ENCODE data around the gene SLC8A1. TPM values are rescaled to one million over a fixed set of nuclear protein-coding genes. Genes with fewer than 3 reads are reported as not detected.

The SLC8A1 gene
- total RNA-seq, 1 experiment from 2014 or later, result 0.43 TPM

DNA sequence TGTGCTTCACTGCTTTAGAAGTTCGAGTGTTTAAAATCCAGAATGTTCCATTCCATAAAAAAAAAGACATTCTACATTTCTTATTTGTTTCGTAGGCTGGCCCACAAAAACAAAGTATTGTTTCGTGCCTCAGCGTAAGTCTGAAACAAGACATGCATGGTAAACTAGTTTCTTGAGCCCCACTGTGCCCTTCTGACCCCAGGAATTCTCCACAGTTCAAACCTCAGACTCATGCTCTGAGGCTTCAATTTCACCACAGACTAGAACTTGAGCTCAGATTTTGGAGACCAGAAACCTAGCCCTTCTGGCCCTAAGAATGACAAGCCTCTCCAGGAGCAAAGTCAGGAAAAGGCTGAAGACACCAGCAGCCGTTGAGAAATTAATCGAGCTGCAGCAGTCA lies 151.5 kb downstream of the SLC8A1 start:
- peaks cover 5% of the 10 kb centered on the region for H3K27me3 Mint-ChIP-seq (ENCODE audit: insufficient read depth, unreplicated experiment)
- no peaks in the 10 kb centered on the region for H3K9me3 Mint-ChIP-seq (ENCODE audit: unreplicated experiment)
- no TSS peak for BruUV-seq (replicated peaks)
- TF ChIP-seq, protein P1, sequence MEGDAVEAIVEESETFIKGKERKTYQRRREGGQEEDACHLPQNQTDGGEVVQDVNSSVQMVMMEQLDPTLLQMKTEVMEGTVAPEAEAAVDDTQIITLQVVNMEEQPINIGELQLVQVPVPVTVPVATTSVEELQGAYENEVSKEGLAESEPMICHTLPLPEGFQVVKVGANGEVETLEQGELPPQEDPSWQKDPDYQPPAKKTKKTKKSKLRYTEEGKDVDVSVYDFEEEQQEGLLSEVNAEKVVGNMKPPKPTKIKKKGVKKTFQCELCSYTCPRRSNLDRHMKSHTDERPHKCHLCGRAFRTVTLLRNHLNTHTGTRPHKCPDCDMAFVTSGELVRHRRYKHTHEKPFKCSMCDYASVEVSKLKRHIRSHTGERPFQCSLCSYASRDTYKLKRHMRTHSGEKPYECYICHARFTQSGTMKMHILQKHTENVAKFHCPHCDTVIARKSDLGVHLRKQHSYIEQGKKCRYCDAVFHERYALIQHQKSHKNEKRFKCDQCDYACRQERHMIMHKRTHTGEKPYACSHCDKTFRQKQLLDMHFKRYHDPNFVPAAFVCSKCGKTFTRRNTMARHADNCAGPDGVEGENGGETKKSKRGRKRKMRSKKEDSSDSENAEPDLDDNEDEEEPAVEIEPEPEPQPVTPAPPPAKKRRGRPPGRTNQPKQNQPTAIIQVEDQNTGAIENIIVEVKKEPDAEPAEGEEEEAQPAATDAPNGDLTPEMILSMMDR (IDR thresholded peaks at IDR 0.05; ENCODE audit: insufficient read depth in 1 of 2, low read depth in 1 of 2, low read length in 1 of 2, severe bottlenecking in 1 of 2, unreplicated experiment in 1 of 2), result no peak
- DNase-seq, result no peak
- H3K36me3 Mint-ChIP-seq (ENCODE audit: insufficient read depth, unreplicated experiment), result no peaks in the 10 kb centered on the region
- H3K4me3 Mint-ChIP-seq (ENCODE audit: unreplicated experiment), result no peak overlapping the region
- H3K27me3 ChIP-seq (replicated peaks; ENCODE audit: control insufficient read depth, insufficient read depth, low read length), result no peaks in the 10 kb centered on the region
- no peaks in the 10 kb centered on the region for H3K4me1 ChIP-seq
- no peaks in the 10 kb centered on the region for H3K36me3 ChIP-seq (ENCODE audit: control insufficient read depth, insufficient read depth, low read length)
- H3K4me3 ChIP-seq (ENCODE audit: low read depth, low read length), result no peak overlapping the region
- ChIA-PET POLR2A (no interaction called here), CTCF (no interaction called here)
- intact Hi-C loops (cut with micrococcal nuclease; ENCODE audit: unreplicated experiment), result no loop called here
- no peaks in the 10 kb centered on the region for H3K4me1 Mint-ChIP-seq (ENCODE audit: low read depth, unreplicated experiment)
- H3K27ac Mint-ChIP-seq (ENCODE audit: unreplicated experiment), result no peak overlapping the region
- H3K9me3 ChIP-seq, result no peaks in the 10 kb centered on the region

DNA sequence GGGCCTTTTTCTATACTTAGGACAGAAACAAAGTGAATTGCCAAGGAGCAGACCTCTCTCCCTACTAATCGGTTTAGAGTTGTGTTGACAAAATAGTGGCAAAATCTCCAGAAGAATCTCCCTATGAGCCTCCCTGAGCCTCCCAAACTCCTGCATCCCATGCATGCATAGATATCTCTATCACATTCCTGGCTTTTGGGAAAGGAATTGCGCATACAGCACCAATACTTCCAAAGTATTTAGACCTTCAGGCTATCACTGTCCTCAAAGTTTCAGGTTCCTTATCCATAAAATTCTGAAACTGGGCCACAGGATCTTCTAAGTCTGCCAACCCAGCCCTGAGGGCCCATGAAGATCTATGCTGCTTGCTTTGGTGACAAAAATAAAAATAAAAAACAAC lies 152.1 kb downstream of the SLC8A1 start:
- Mint-ChIP-seq H3K27ac (ENCODE audit: unreplicated experiment) (no peak overlapping the region), H3K27me3 (ENCODE audit: insufficient read depth, unreplicated experiment) (peaks cover 5% of the 10 kb centered on the region), H3K4me3 (ENCODE audit: unreplicated experiment) (no peak overlapping the region), H3K36me3 (ENCODE audit: insufficient read depth, unreplicated experiment) (no peaks in the 10 kb centered on the region), H3K4me1 (ENCODE audit: low read depth, unreplicated experiment) (no peaks in the 10 kb centered on the region), H3K9me3 (ENCODE audit: unreplicated experiment) (no peaks in the 10 kb centered on the region)
- BruUV-seq (replicated peaks), result no TSS peak
- no peaks in the 10 kb centered on the region for H3K36me3 ChIP-seq (ENCODE audit: control insufficient read depth, insufficient read depth, low read length)
- H3K4me3 ChIP-seq (ENCODE audit: low read depth, low read length), result no peak overlapping the region
- intact Hi-C loops (cut with micrococcal nuclease; ENCODE audit: unreplicated experiment), result no loop called here
- H3K4me1 ChIP-seq, result no peaks in the 10 kb centered on the region
- no peak for DNase-seq
- ChIA-PET CTCF (no interaction called here), POLR2A (no interaction called here)
- H3K9me3 ChIP-seq, result no peaks in the 10 kb centered on the region
- TF ChIP-seq, protein P1 (IDR thresholded peaks at IDR 0.05; ENCODE audit: insufficient read depth in 1 of 2, low read depth in 1 of 2, low read length in 1 of 2, severe bottlenecking in 1 of 2, unreplicated experiment in 1 of 2), result no peak
- H3K27me3 ChIP-seq (replicated peaks; ENCODE audit: control insufficient read depth, insufficient read depth, low read length), result no peaks in the 10 kb centered on the region

DNA sequence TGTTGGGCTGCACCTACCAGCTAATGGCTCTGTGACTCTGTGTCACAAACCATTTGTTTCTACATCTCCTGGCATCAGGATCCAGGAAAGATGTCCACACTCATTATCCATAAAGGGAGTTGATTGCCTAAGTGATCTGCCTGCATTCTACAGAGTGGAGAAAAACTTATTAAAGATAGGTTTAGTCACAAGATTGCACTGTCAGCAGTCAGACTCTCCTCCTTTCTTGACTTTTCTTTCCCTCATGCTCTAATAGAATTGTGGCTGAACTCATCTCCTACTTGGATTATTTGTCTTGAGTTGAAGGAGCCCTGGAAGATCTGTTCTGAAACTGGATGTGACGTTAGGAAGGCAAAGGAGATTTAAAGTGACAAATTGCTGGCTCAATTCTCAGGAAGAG lies 152.7 kb downstream of the SLC8A1 start:
- no peak for DNase-seq
- ChIA-PET POLR2A (no interaction called here), CTCF (no interaction called here)
- intact Hi-C loops (cut with micrococcal nuclease; ENCODE audit: unreplicated experiment), result no loop called here
- Mint-ChIP-seq H3K9me3 (ENCODE audit: unreplicated experiment) (no peaks in the 10 kb centered on the region), H3K27me3 (ENCODE audit: insufficient read depth, unreplicated experiment) (no peaks in the 10 kb centered on the region), H3K36me3 (ENCODE audit: insufficient read depth, unreplicated experiment) (no peaks in the 10 kb centered on the region), H3K4me1 (ENCODE audit: low read depth, unreplicated experiment) (no peaks in the 10 kb centered on the region), H3K27ac (ENCODE audit: unreplicated experiment) (no peak overlapping the region), H3K4me3 (ENCODE audit: unreplicated experiment) (no peak overlapping the region)
- Histone ChIP-seq H3K36me3 (ENCODE audit: control insufficient read depth, insufficient read depth, low read length) (no peaks in the 10 kb centered on the region), H3K4me3 (ENCODE audit: low read depth, low read length) (no peak overlapping the region), H3K4me1 (no peaks in the 10 kb centered on the region), H3K27me3 (replicated peaks; ENCODE audit: control insufficient read depth, insufficient read depth, low read length) (no peaks in the 10 kb centered on the region), H3K9me3 (no peaks in the 10 kb centered on the region)
- BruUV-seq (replicated peaks), result no TSS peak
- TF ChIP-seq, protein P1 (IDR thresholded peaks at IDR 0.05; ENCODE audit: insufficient read depth in 1 of 2, low read depth in 1 of 2, low read length in 1 of 2, severe bottlenecking in 1 of 2, unreplicated experiment in 1 of 2), result no peak

Measured in Caco-2 (cell line).